Measurements from ENCODE around the gene HCN2. TPM values are rescaled to one million over a fixed set of nuclear protein-coding genes. Genes with fewer than 3 reads are reported as not detected.

The HCN2 gene
- total and polyA plus RNA-seq, 9 of the 15 experiments (the other 6 are each of a cell fraction or from before 2014, with no cell fraction given) = 0.29 to 4.2 (median 0.82) TPM; not detected in 2

- peak; percentile 100 for TF ChIP-seq MIER1 (IDR thresholded peaks at IDR 0.05; ENCODE audit: low read depth)
- peak in 1 of 2 experiments; percentile 99; a peak in 2 of 4 replicates for TF ChIP-seq MLLT1 (IDR thresholded peaks at IDR 0.05)
- no peak for TF ChIP-seq SMC3 (conservative IDR thresholded peaks at IDR 0.05; ENCODE audit: insufficient read depth, low read depth, low read length)
- 0 out of 2 replicates have a peak, but pooled peaks have one; percentile 35 for TF ChIP-seq ZKSCAN1 (IDR thresholded peaks at IDR 0.05; ENCODE audit: low read depth, low read length)
- 0 out of 2 replicates have a peak, but pooled peaks have one; percentile 31 for TF ChIP-seq DPF2 (IDR thresholded peaks at IDR 0.05)
- peak; percentile 76 for TF ChIP-seq ZBTB33 (CRISPR knock-in tag; IDR thresholded peaks at IDR 0.05)
- peak; percentile 81 for TF ChIP-seq ADNP (tag; IDR thresholded peaks at IDR 0.05)
- TF ChIP-seq ASH1L (IDR thresholded peaks at IDR 0.05; ENCODE audit: borderline replicate concordance, low read depth, partially characterized antibody) = no peak
- TF ChIP-seq TRIM24 (IDR thresholded peaks at IDR 0.05) = peak; percentile 76 to 80
- TF ChIP-seq CREBBP (IDR thresholded peaks at IDR 0.05; ENCODE audit: low read depth, low read length) = no peak
- TF ChIP-seq ZNF263 (CRISPR knock-in tag; IDR thresholded peaks at IDR 0.05; ENCODE audit: borderline replicate concordance) = no peak
- TF ChIP-seq HDAC1 (IDR thresholded peaks at IDR 0.05) = 0 out of 4 replicates have a peak, but pooled peaks of 1 of the 2 experiments have one; percentile 32
- TF ChIP-seq SP1 (CRISPR knock-in tag; IDR thresholded peaks at IDR 0.05) = peak; percentile 74; the same call in 1 of the 2 replicates
- no peak for TF ChIP-seq MECOM (CRISPR knock-in tag; IDR thresholded peaks at IDR 0.05)
- 0 out of 2 replicates have a peak, but pooled peaks have one; percentile 12 for TF ChIP-seq TCF15 (CRISPR knock-in tag; IDR thresholded peaks at IDR 0.05)
- 0 out of 2 replicates have a peak, but pooled peaks have one; percentile 30 for TF ChIP-seq PREB (CRISPR knock-in tag; IDR thresholded peaks at IDR 0.05)
- peak; percentile 71 for TF ChIP-seq GABPB1 (CRISPR knock-in tag; IDR thresholded peaks at IDR 0.05)
- TF ChIP-seq ZNF140 (CRISPR knock-in tag; IDR thresholded peaks at IDR 0.05) = 0 out of 2 replicates have a peak, but pooled peaks have one; percentile 10
- peak; percentile 78 for TF ChIP-seq BCOR (IDR thresholded peaks at IDR 0.05)
Observed at GRCh38 chr19:597406-598315, 8.0 kb downstream of the HCN2 start (continued).
